Suprapubic skin (tissue), 3 donors: ENCODE data around the gene CD24.

Experiments
- CTCF ChIP-seq, 2 donors: fragments of 200-600 bp in 1 of 2; fragments of 450-650 bp in 1 of 2; sonication (generic) in 1 of 2; IDR thresholded peaks; one replicate each; pipeline ENCODE4 v1.5.1; 2016 to 2019; ENCODE audit warnings: antibody characterized with exemption in 2 of 2, mild to moderate bottlenecking in 1 of 2, moderate library complexity in 1 of 2
- POLR2AphosphoS5 ChIP-seq, 3 donors: sonication (generic); formaldehyde crosslinking; IDR thresholded peaks; one replicate each; pipeline ENCODE4 v1.6.1; 2017; ENCODE audit warnings: antibody characterized with exemption in 3 of 3

- TF ChIP-seq CTCF (IDR thresholded peaks at IDR 0.05) (no peak), POLR2AphosphoS5 (IDR thresholded peaks at IDR 0.05) (no peak)
These were observed 47.1 kb upstream of the CD24 start for GRCh38 chr6:107021446-107022185.
